Measurements from ENCODE around the gene CDCA8.

DNA sequence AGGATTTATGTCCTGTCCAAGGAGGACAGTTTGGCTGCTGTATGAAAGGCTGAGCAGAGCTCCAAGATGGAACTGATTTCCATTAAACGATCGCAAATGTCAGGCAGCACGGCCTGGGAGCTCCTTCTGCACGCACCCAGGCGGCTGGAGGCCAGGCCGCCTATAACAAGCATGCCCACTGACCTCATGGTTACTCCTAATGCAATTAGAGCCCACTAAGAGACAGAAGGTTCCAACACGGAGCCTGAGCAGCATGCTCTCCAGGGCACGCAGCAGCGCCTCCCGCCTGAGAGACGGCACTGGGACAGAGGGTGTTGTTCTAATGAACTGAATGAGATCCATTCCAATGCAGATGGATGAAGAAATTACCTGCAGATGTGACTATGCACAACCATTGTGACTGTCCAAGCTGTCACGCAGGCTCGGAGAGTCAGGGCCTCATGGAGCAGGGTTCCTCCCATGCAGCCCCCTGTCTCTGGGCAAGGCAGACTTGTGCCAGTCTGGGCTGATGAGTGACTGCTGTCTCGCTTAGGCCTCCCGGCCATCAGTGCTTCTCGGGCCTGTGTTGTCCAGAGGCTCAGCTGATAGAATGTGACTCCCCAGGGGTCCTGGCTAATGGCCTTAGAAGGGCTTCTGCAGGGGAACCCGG lies 25.2 kb upstream of the CDCA8 start:
- TF ChIP-seq, protein P1, sequence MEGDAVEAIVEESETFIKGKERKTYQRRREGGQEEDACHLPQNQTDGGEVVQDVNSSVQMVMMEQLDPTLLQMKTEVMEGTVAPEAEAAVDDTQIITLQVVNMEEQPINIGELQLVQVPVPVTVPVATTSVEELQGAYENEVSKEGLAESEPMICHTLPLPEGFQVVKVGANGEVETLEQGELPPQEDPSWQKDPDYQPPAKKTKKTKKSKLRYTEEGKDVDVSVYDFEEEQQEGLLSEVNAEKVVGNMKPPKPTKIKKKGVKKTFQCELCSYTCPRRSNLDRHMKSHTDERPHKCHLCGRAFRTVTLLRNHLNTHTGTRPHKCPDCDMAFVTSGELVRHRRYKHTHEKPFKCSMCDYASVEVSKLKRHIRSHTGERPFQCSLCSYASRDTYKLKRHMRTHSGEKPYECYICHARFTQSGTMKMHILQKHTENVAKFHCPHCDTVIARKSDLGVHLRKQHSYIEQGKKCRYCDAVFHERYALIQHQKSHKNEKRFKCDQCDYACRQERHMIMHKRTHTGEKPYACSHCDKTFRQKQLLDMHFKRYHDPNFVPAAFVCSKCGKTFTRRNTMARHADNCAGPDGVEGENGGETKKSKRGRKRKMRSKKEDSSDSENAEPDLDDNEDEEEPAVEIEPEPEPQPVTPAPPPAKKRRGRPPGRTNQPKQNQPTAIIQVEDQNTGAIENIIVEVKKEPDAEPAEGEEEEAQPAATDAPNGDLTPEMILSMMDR (conservative IDR thresholded peaks at IDR 0.05), result no peak
- TF ChIP-seq EZH2 (IDR thresholded peaks at IDR 0.05; ENCODE audit: low read depth), result no peak

Data from PC-9 (cell line).